H1 (cell line): ENCODE results near the gene S100G. TPM values are rescaled to one million over a fixed set of nuclear protein-coding genes. Genes with fewer than 3 reads are reported as not detected.
A peak's percentile ranks its signal among the peaks of the same experiment; 100 is the strongest.

Experiments used
- CTCF ChIA-PET: fragments of 300-600 bp; sonication (Branson Sonifier 250); formaldehyde crosslinking; loops from one replicate; lab custom pipeline; 2021; ENCODE audit not compliant: partially characterized antibody; lab: Charles Lee
- POLR2A ChIA-PET: fragments of 300-600 bp; sonication (Branson Sonifier 250); formaldehyde crosslinking; loops from one replicate; lab custom pipeline; 2021; ENCODE audit warnings: inconsistent platforms; ENCODE audit not compliant: partially characterized antibody; lab: Charles Lee
- DNase-seq, 2 experiments: peaks; one replicate each; pipeline versions ENCODE4 v3.0.0 to v3.0.0-alpha.2; 2010 to 2022; ENCODE audit warnings: low spot score in 2 of 2, low read depth in 1 of 2, mixed read lengths in 1 of 2
- FAIRE-seq: peaks from 2 replicates; lab custom pipeline; 2011; peaks lifted over from hg19 to GRCh38; lab: Jason Lieb, UNC
- H2AFZ ChIP-seq: 2 replicates; pipeline ENCODE4 v1.8.1; 2012; ENCODE audit warnings: low read length, inconsistent platforms
- H2AK5ac ChIP-seq: 2 replicates; pipeline ENCODE4 v1.6.1; 2013; ENCODE audit warnings: low read depth, low read length
- H2BK120ac ChIP-seq: replicated peaks from 2 replicates; pipeline ENCODE3; 2013; ENCODE audit warnings: low read depth, low read length, inconsistent platforms
- H2BK12ac ChIP-seq: 2 replicates; pipeline ENCODE4 v1.6.1; 2013; ENCODE audit warnings: low read depth, low read length
- H2BK15ac ChIP-seq: 2 replicates; pipeline ENCODE4 v1.6.1; 2013; ENCODE audit warnings: low read length
- H2BK20ac ChIP-seq: 2 replicates; pipeline ENCODE4 v1.6.1; 2013; ENCODE audit warnings: low read length
- H2BK5ac ChIP-seq: 2 replicates; pipeline ENCODE4 v1.6.1; 2013; ENCODE audit warnings: low read depth, low read length
- H3K14ac ChIP-seq: 2 replicates; pipeline ENCODE4 v1.6.1; 2013; ENCODE audit warnings: inconsistent platforms; ENCODE audit not compliant: insufficient read length
- H3K18ac ChIP-seq: 2 replicates; pipeline ENCODE4 v1.6.1; 2013; ENCODE audit warnings: low read length; ENCODE audit errors: extremely low read depth
- H3K23ac ChIP-seq: 2 replicates; pipeline ENCODE4 v1.6.1; 2013; ENCODE audit warnings: inconsistent platforms; ENCODE audit not compliant: insufficient read length
- H3K23me2 ChIP-seq: 2 replicates; pipeline ENCODE4 v1.6.1; 2013; ENCODE audit warnings: low read depth, low read length
- H3K27ac ChIP-seq: 2 replicates; pipeline ENCODE4 v1.6.1; 2011; ENCODE audit warnings: low read depth, low read length, inconsistent platforms
- H3K27me3 ChIP-seq, 4 experiments: replicated peaks in 1 of 4; 1 replicate in 1 of 4; 2 replicates in 3 of 4; pipeline versions ENCODE4 v1.6.1 to v1.8.1; 2011 to 2013; ENCODE audit warnings: low read length in 3 of 4, mild to moderate bottlenecking in 3 of 4, inconsistent platforms in 2 of 4, mixed read lengths in 2 of 4, moderate library complexity in 1 of 4; ENCODE audit not compliant: control insufficient read depth in 3 of 4, insufficient read depth in 3 of 4; ENCODE audit errors: extremely low read depth in 1 of 4
- H3K36me3 ChIP-seq, 4 experiments: 2 replicates each; pipeline versions ENCODE4 v1.6.1 to v1.8.1; 2011 to 2013; ENCODE audit warnings: mild to moderate bottlenecking in 4 of 4, low read length in 3 of 4, moderate library complexity in 2 of 4, control low read depth in 1 of 4, inconsistent platforms in 1 of 4; ENCODE audit not compliant: insufficient read depth in 4 of 4, control insufficient read depth in 2 of 4
- H3K4ac ChIP-seq: replicated peaks from 2 replicates; pipeline ENCODE3; 2013; ENCODE audit warnings: low read length, low read depth, mixed read lengths, inconsistent platforms; ENCODE audit not compliant: insufficient read length
- H3K4me1 ChIP-seq, 4 experiments: replicated peaks in 1 of 4; 1 replicate in 1 of 4; 2 replicates in 3 of 4; pipeline versions ENCODE4 v1.6.1 to v1.8.1; 2011 to 2013; ENCODE audit warnings: low read length in 3 of 4, inconsistent platforms in 2 of 4, mixed read lengths in 1 of 4; ENCODE audit not compliant: insufficient read depth in 4 of 4, control insufficient read depth in 3 of 4
- H3K4me2 ChIP-seq, 2 experiments: 2 replicates each; pipeline versions ENCODE4 v1.6.1 to v1.8.1; 2011 to 2013; ENCODE audit warnings: low read depth in 2 of 2, low read length in 2 of 2, control low read depth in 1 of 2, inconsistent platforms in 1 of 2, mild to moderate bottlenecking in 1 of 2; ENCODE audit not compliant: insufficient read depth in 1 of 2
- H3K4me3 ChIP-seq, 4 experiments: fragments of 200-600, 300-600 bp in 1 of 4; sonication (generic), shearing (Covaris generic), sonication (Bioruptor Twin) in 1 of 4; 2 replicates each; pipeline versions ENCODE4 v1.5.1 to v1.8.1; 2011 to 2016; ENCODE audit warnings: low read length in 4 of 4, low read depth in 3 of 4, control low read depth in 2 of 4, inconsistent platforms in 2 of 4, mild to moderate bottlenecking in 2 of 4, mixed read lengths in 1 of 4, moderate library complexity in 1 of 4; ENCODE audit not compliant: insufficient read depth in 2 of 4; ENCODE audit errors: extremely low read depth in 1 of 4
- H3K56ac ChIP-seq: replicated peaks from 2 replicates; pipeline ENCODE3; 2013; ENCODE audit warnings: low read depth, mild to moderate bottlenecking, mixed read lengths, low read length, inconsistent platforms; ENCODE audit not compliant: insufficient read length
- H3K79me1 ChIP-seq: 2 replicates; pipeline ENCODE4 v1.6.1; 2013; ENCODE audit warnings: low read depth, low read length, control low read depth
- H3K79me2 ChIP-seq, 2 experiments: 2 replicates each; pipeline versions ENCODE4 v1.6.1 to v1.8.1; 2012 to 2013; ENCODE audit warnings: low read length in 2 of 2, mild to moderate bottlenecking in 2 of 2, inconsistent platforms in 1 of 2; ENCODE audit not compliant: insufficient read depth in 2 of 2, control insufficient read depth in 1 of 2
- H3K9ac ChIP-seq, 4 experiments: replicated peaks in 1 of 4; 1 replicate in 1 of 4; 2 replicates in 3 of 4; pipeline versions ENCODE4 v1.6.1 to v1.8.1; 2011 to 2013; ENCODE audit warnings: low read depth in 3 of 4, low read length in 3 of 4, control low read depth in 2 of 4, mild to moderate bottlenecking in 2 of 4, moderate library complexity in 2 of 4, inconsistent platforms in 1 of 4; ENCODE audit errors: extremely low read depth in 1 of 4
- H3K9me3 ChIP-seq, 2 experiments: 2 replicates each; pipeline versions ENCODE4 v1.6.1 to v1.8.1; 2012 to 2013; ENCODE audit warnings: mild to moderate bottlenecking in 2 of 2, moderate library complexity in 2 of 2, control low read depth in 1 of 2, inconsistent platforms in 1 of 2, low read depth in 1 of 2, low read length in 1 of 2, mixed read lengths in 1 of 2; ENCODE audit not compliant: insufficient read depth in 2 of 2
- H4K20me1 ChIP-seq, 2 experiments: replicated peaks in 1 of 2; 2 replicates each; pipeline versions ENCODE3 to v1.8.1; 2011 to 2013; ENCODE audit warnings: inconsistent platforms in 2 of 2, low read length in 2 of 2, mild to moderate bottlenecking in 1 of 2; ENCODE audit not compliant: insufficient read depth in 2 of 2, control insufficient read depth in 1 of 2
- H4K5ac ChIP-seq: 2 replicates; pipeline ENCODE4 v1.6.1; 2013; ENCODE audit warnings: low read length, low read depth, mixed read lengths, inconsistent platforms; ENCODE audit not compliant: insufficient read length
- H4K8ac ChIP-seq: 2 replicates; pipeline ENCODE4 v1.8.0; 2013; ENCODE audit warnings: mild to moderate bottlenecking, moderate library complexity, low read length, inconsistent platforms; ENCODE audit not compliant: insufficient read depth; ENCODE audit errors: extremely low read depth
- H4K91ac ChIP-seq: replicated peaks from 2 replicates; pipeline ENCODE3; 2013; ENCODE audit warnings: low read length, mixed read lengths, inconsistent platforms; ENCODE audit not compliant: insufficient read length
- CHD2 ChIP-seq: IDR thresholded peaks from 2 replicates; pipeline ENCODE4 v1.6.1; 2012; ENCODE audit warnings: low read length, improper control_type of control experiment
- USF2 ChIP-seq: IDR thresholded peaks from 2 replicates; pipeline ENCODE4 v1.6.1; 2011; ENCODE audit warnings: low read length, improper control_type of control experiment
- WGBS, 2 experiments: shearing (Covaris generic) in 1 of 2; methylation state at CpG; one replicate each; pipeline versions ENCODE4 v1.1.6 to v1.1.7; 2013 to 2015; ENCODE audit warnings: low lambda C conversion rate in 2 of 2, mixed read lengths in 2 of 2, inconsistent platforms in 1 of 2, low coverage in 1 of 2, missing lambda C conversion rate in 1 of 2; ENCODE audit not compliant: insufficient replicate concordance in 2 of 2, insufficient coverage in 1 of 2, insufficient read length in 1 of 2; ENCODE audit errors: extremely low coverage in 1 of 2, missing lambda C conversion rate in 1 of 2; 5-methylcytosine and 5-hydroxymethylcytosine counted together
- polyA plus RNA-seq, 7 experiments: library from polyadenylated mRNA; depleted of rRNA in 3 of 7; stranded (reverse) in 5 of 7; unstranded in 2 of 7; fragments of >200 nt in 5 of 7; fragments of 200-250 nt in 2 of 7; gene quantifications; 1 replicate in 5 of 7; 2 replicates in 1 of 7; 4 replicates in 1 of 7; pipeline versions ENCODE4 v1.2.1 to v1.2.3, GENCODE V29; 2011 to 2013; ENCODE audit warnings: missing spikeins in 2 of 7, mixed read lengths in 2 of 7
- total RNA-seq: library from RNA; stranded (reverse); fragmentation: NEBNext Ultra II Directional; extraction: Animal tissue kit (Norgen Biotek cat#: 25700); gene quantifications from 2 replicates; pipeline ENCODE4 v1.2.1, GENCODE V29; 2021

The S100G gene
- total and polyA plus RNA-seq, 2 of the 8 experiments (the other 6 are each of a cell fraction or from before 2014, with no cell fraction given), result not detected

GRCh38 chrX:16629909-16630308 is 20.0 kb upstream of the S100G start:
- DNase-seq (no peak), FAIRE-seq (no peak)
- Histone ChIP-seq H3K9ac (no peak overlapping the region), H4K5ac (no peak overlapping the region), H3K14ac (no peak overlapping the region), H3K9me3 (no peaks in the 10 kb centered on the region), H2BK12ac (no peak overlapping the region), H4K8ac (no peak overlapping the region), H2BK15ac (no peak overlapping the region), H3K56ac (no peak overlapping the region), H2BK20ac (no peak overlapping the region), H3K4me1 (peaks cover 1 to 9% (median 4%) of the 10 kb centered on the region in 4 experiments; a peak in 4 of 7 replicates), H3K4me3 (no peak overlapping the region), H4K20me1 (no peaks in the 10 kb centered on the region), H4K91ac (no peak overlapping the region), H3K27ac (no peak overlapping the region), H3K18ac (no peak overlapping the region), H2AK5ac (0 out of 2 replicates have a peak overlapping the region, but pooled peaks have one; percentile 6), H3K4ac (no peak overlapping the region), H3K36me3 (peaks cover 0 to 3% (median 0%) of the 10 kb centered on the region in 4 experiments; a peak in 3 of 8 replicates), H2BK120ac (no peak overlapping the region), H3K4me2 (peak overlapping the region; percentile 14 to 57; a peak in 3 of 4 replicates), H3K23ac (no peak overlapping the region), H2AFZ (no peak overlapping the region), H3K23me2 (no peaks in the 10 kb centered on the region), H3K27me3 (no peaks in the 10 kb centered on the region; a peak in 1 of 7 replicates), H3K79me2 (no peaks in the 10 kb centered on the region), H3K79me1 (no peaks in the 10 kb centered on the region), H2BK5ac (no peak overlapping the region)
- ChIA-PET POLR2A (no interaction called here), CTCF (interaction anchor here (0.7 to 1.3 kb wide), 2 partner anchors 177 to 193 kb away, joined by 3 read pairs; no protein-coding TSS in a partner anchor)
- TF ChIP-seq USF2, result no peak
- TF ChIP-seq CHD2, result no peak
- 63% methylated on average over 4 of the region's 4 CpGs; no CpG with 5 or more reads in 1 of the 2 experiments for WGBS, 2 experiments
